ENCODE results near the gene NANOGP8. TPM values are rescaled to one million over a fixed set of nuclear protein-coding genes. Genes with fewer than 3 reads are reported as not detected.

Gene NANOGP8
- total RNA-seq, 3 donors from 2014 or later, result not detected

GRCh38 chr15:35060591-35060990 lies 24.5 kb downstream of the NANOGP8 start:
- ATAC-seq, result no peak
- no peaks in the 10 kb centered on the region for H3K9me3 Mint-ChIP-seq

GRCh38 chr15:35058534-35059054 lies 26.5 kb downstream of the NANOGP8 start:
- Mint-ChIP-seq H3K36me3 (ENCODE audit: insufficient read depth) (no peaks in the 10 kb centered on the region), H3K4me3 (no peak overlapping the region), H3K27me3 (ENCODE audit: low read depth) (no peaks in the 10 kb centered on the region), H3K9me3 (no peaks in the 10 kb centered on the region), H3K4me1 (ENCODE audit: low read depth) (no peaks in the 10 kb centered on the region)
- DNase-seq (no peak), ATAC-seq (no peak)

More at GRCh38 chr15:35060591-35060990, 24.5 kb downstream of the NANOGP8 start:
- H3K4me1 Mint-ChIP-seq (ENCODE audit: low read depth), result no peaks in the 10 kb centered on the region
- no peak overlapping the region for H3K4me3 Mint-ChIP-seq
- H3K36me3 Mint-ChIP-seq (ENCODE audit: insufficient read depth), result no peaks in the 10 kb centered on the region
- no peak for DNase-seq
- H3K27me3 Mint-ChIP-seq (ENCODE audit: low read depth), result no peaks in the 10 kb centered on the region

GRCh38 chr15:35055416-35056105 lies 29.5 kb downstream of the NANOGP8 start:
- no peaks in the 10 kb centered on the region for H3K4me1 Mint-ChIP-seq (ENCODE audit: low read depth)
- no peak overlapping the region for H3K4me3 Mint-ChIP-seq
- DNase-seq (no peak), ATAC-seq (no peak)
- H3K27me3 Mint-ChIP-seq (ENCODE audit: low read depth), result no peaks in the 10 kb centered on the region
- no peaks in the 10 kb centered on the region for H3K36me3 Mint-ChIP-seq (ENCODE audit: insufficient read depth)
- H3K9me3 Mint-ChIP-seq, result no peaks in the 10 kb centered on the region

- H3K4me1 Mint-ChIP-seq (ENCODE audit: low read depth), result no peaks in the 10 kb centered on the region
- H3K36me3 Mint-ChIP-seq (ENCODE audit: insufficient read depth), result no peaks in the 10 kb centered on the region
- no peaks in the 10 kb centered on the region for H3K9me3 Mint-ChIP-seq
- no peak for ATAC-seq
- H3K4me3 Mint-ChIP-seq, result no peak overlapping the region
- DNase-seq, result no peak
- H3K27me3 Mint-ChIP-seq (ENCODE audit: low read depth), result no peaks in the 10 kb centered on the region
Measured at GRCh38 chr15:35054380-35054779, 30.7 kb downstream of the NANOGP8 start.

- Mint-ChIP-seq H3K36me3 (ENCODE audit: insufficient read depth) (no peaks in the 10 kb centered on the region), H3K27me3 (ENCODE audit: low read depth) (no peaks in the 10 kb centered on the region), H3K4me1 (ENCODE audit: low read depth) (peaks cover 4% of the 10 kb centered on the region), H3K4me3 (no peak overlapping the region), H3K9me3 (no peaks in the 10 kb centered on the region)
- ATAC-seq (no peak), DNase-seq (no peak)
Measured at GRCh38 chr15:35047996-35048395, 37.1 kb downstream of the NANOGP8 start.

GRCh38 chr15:35047528-35047927 lies 37.6 kb downstream of the NANOGP8 start:
- ATAC-seq (no peak), DNase-seq (no peak)
- no peaks in the 10 kb centered on the region for H3K27me3 Mint-ChIP-seq (ENCODE audit: low read depth)
- no peaks in the 10 kb centered on the region for H3K9me3 Mint-ChIP-seq
- H3K4me1 Mint-ChIP-seq (ENCODE audit: low read depth), result peaks cover 4% of the 10 kb centered on the region
- no peak overlapping the region for H3K4me3 Mint-ChIP-seq
- no peaks in the 10 kb centered on the region for H3K36me3 Mint-ChIP-seq (ENCODE audit: insufficient read depth)

- DNase-seq, result no peak
- Mint-ChIP-seq H3K27me3 (ENCODE audit: low read depth) (no peaks in the 10 kb centered on the region), H3K9me3 (no peaks in the 10 kb centered on the region), H3K4me3 (no peak overlapping the region), H3K36me3 (ENCODE audit: insufficient read depth) (no peaks in the 10 kb centered on the region), H3K4me1 (ENCODE audit: low read depth) (peaks cover 4% of the 10 kb centered on the region)
- ATAC-seq, result no peak
Measured at GRCh38 chr15:35043373-35044095, 41.6 kb downstream of the NANOGP8 start.

GRCh38 chr15:35040339-35041255 lies 44.5 kb downstream of the NANOGP8 start:
- DNase-seq, result no peak
- Mint-ChIP-seq H3K27me3 (ENCODE audit: low read depth) (no peaks in the 10 kb centered on the region), H3K36me3 (ENCODE audit: insufficient read depth) (no peaks in the 10 kb centered on the region), H3K4me3 (no peak overlapping the region), H3K4me1 (ENCODE audit: low read depth) (peaks cover 4% of the 10 kb centered on the region), H3K9me3 (no peaks in the 10 kb centered on the region)
- no peak for ATAC-seq

- H3K4me1 Mint-ChIP-seq (ENCODE audit: low read depth), result peaks cover 4% of the 10 kb centered on the region
- no peak overlapping the region for H3K4me3 Mint-ChIP-seq
- H3K27me3 Mint-ChIP-seq (ENCODE audit: low read depth), result no peaks in the 10 kb centered on the region
- no peak for ATAC-seq
- no peaks in the 10 kb centered on the region for H3K9me3 Mint-ChIP-seq
- DNase-seq, result no peak
- H3K36me3 Mint-ChIP-seq (ENCODE audit: insufficient read depth), result no peaks in the 10 kb centered on the region
Measured at GRCh38 chr15:35038626-35039451, 46.3 kb downstream of the NANOGP8 start.

Other genes with a start within 250 kb of the NANOGP8 start
- gene AQR, start 115.6 kb downstream of the NANOGP8 start, total RNA-seq, result 10 to 100 TPM; 41.5 to 47.5 (median 43.3) TPM
- 10 to 100 TPM; 52.1 to 60.3 (median 57.6) TPM for gene ZNF770, start 97.0 kb downstream of the NANOGP8 start, total RNA-seq

All from activated T-cell treated with anti-CD3 and anti-CD28 coated beads, Interleukin-2, amount 50 U/mL, for 4 hours (primary cell).